Left kidney (tissue), 2 donors: ENCODE data around the gene CARD19. TPM values are rescaled to one million over a fixed set of nuclear protein-coding genes. Genes with fewer than 3 reads are reported as not detected.
"Not testable (repeated sequence)": the region's sequence is repeated elsewhere in the genome, so short reads cannot be mapped to it uniquely, and the experiment has no call there.

Experiments used
- DNase-seq: peaks from one replicate; pipeline ENCODE4 v3.0.0-alpha.2; 2013
- polyA plus RNA-seq: library from polyadenylated mRNA; unstranded; fragments of 120-200 nt; gene quantifications from one replicate; pipeline ENCODE4 v1.2.1, GENCODE V29; 2013; ENCODE audit not compliant: insufficient read length

CARD19 gene
- polyA plus RNA-seq, 1 donor: 16.3 TPM

- no peak for DNase-seq
Measured at GRCh38 chr9:93131599-93132286, 35.7 kb downstream of the CARD19 start.

- DNase-seq: no peak
Measured at GRCh38 chr9:93132287-93132927, 36.4 kb downstream of the CARD19 start.

GRCh38 chr9:93132946-93133680, 37.1 kb downstream of the CARD19 start:
- no peak for DNase-seq

GRCh38 chr9:93133681-93134014, 37.6 kb downstream of the CARD19 start:
- DNase-seq: peak; percentile 68

DNA sequence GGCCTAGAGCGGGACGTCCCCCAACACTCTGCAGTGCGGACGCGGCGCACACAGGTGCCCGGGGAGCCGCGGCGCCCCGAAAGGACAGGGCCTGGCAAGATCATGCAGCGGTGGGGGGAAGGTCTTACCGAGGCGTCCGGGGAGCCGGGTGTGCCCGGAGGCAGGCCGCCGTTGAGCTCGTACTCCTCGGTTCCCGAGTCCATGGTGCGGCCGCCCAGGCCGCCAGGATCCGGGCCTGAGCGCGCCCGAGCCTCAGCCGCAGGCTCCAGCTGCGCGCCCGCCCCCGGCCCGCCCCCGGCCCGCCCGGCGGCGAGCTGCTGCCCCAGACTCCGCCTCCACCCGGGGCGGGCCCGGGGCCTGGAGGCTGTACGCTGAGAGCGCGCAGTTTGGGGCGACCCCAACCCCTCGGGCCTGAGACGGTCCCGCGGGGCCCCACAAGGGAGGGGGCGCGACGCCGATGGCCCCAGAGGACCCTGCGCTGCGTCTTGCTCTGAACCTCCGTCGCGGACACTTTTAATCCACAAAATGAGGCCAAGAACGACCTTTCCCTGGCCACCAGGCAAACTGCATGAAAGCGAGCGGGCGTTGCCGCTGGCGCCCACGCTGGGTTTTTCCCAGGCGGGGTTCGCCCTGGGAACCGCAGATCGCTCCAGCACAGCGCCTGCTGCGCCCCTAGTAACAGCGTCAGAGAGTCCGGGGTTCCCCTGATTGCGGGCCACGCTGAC, 38.2 kb downstream of the CARD19 start, which contains the start of gene NINJ1:
NINJ1 (minus strand) TSS at position 237 of the 725 bp plus-strand sequence; CDS start at position 203, 34 bp downstream.
- peak; percentile 72 for DNase-seq

DNA sequence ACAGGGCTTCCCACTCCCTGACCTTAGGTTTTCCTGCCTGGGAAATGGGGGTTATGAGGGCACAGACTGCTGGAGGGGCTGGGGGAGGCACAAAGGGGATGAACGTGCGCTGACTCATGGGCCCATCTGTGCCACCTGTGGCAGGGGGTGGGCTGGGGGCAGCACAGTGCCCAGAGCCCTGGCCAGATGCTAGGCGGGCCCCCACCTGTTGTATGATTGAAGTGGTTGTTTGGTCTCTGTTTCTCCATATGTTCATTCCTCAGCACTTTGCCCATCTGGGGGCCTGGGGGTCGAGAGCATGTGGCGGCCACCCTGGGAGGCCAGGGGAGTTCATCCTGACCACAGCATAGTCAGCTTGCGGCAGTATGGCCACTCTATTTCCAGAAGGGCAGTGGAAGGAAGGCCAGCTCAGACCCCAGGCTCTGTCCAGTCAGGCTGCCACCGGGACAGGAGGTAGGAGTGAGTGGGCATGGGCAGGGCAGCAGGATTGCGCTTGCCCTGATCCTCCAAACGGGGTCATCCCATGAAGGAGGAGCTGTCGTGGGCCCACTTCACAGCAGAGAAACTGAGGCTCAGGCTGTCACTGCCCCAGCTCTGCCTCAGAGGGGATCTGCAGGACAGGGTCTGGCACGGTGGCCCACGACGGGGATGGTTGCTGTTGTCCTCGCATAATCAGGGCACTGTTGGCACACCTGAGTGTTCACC, 38.9 kb downstream of the CARD19 start:
- no peak for DNase-seq

DNA sequence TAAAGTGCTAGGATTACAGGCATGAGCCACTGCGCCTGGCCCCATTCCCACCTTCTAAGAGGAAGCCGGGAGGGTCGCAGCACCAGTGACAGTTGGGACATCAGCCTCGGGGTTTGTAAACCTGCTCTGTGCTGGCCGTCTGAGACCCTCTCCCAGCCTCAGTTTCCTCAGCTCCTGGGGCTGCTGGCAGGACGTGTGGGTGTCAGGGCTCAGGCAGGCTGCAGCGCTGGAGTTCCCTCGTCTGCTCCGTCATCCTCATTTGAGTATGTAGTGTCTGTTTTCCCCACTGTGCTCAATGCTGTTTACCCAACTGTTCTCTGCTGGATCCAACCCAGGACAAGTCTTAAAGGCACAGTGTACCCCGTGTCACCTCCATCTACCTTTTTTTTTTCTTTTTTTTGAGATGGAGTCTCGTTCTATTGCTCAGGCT, 40.0 kb downstream of the CARD19 start:
- DNase-seq: no peak

DNA sequence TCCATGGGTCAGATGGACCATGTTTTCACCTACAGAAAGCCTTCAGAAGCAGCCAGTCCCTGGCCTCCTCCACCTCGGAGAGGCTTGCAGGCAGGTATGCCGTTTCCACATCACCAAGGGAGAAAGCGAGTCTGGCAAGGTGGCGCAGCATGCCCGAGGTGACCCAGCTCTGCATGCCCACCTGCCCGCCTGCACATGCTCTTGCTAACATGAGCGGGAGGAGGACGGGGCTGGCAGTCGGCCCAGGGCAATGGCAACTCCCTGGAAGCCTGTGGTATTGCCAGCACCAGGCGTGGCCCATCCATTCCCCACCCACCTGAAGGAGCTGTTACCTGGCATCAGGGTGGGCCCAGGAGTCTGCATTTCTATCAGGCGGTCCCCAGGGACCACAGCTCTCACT, 41.3 kb downstream of the CARD19 start:
- no peak for DNase-seq

- DNase-seq: no peak
Measured at GRCh38 chr9:93138171-93138764, 42.3 kb downstream of the CARD19 start.

- no peak for DNase-seq
Measured at GRCh38 chr9:93139365-93140182, 43.6 kb downstream of the CARD19 start.

GRCh38 chr9:93141771-93142483, 45.9 kb downstream of the CARD19 start:
- no peak for DNase-seq

DNA sequence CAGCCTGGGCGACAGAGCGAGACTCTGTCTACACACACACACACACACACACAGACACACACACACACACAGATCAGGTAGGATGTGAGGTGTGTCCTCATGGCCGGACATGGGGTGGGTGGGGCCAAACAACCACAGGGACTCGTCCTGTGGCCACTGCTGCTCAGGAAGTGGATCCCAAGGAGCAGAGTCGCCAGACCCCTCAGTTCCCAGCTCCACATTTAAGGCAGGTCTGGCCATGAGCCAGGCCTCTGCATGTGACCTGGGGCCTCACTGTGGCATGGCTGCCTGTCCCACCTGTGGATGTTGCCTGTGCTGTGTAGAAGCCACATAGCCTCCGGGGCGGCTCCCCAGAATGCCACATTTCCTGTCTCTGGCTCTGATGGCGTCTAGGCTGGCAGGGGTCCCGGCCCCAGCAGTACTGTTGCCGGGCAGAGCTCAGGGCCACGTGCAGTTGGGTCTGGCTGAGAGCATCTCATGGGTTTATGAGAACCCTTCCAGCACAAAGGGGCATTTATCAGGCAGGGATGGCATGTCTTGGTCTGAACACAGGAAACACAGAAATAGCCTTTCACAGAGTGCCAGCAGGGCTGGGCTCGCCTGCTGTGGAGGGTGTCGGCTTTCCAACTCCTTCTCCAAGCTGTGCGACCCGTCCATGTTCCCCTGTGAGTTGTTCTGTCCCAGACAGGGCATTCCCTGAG, 48.0 kb downstream of the CARD19 start:
- no peak for DNase-seq

DNA sequence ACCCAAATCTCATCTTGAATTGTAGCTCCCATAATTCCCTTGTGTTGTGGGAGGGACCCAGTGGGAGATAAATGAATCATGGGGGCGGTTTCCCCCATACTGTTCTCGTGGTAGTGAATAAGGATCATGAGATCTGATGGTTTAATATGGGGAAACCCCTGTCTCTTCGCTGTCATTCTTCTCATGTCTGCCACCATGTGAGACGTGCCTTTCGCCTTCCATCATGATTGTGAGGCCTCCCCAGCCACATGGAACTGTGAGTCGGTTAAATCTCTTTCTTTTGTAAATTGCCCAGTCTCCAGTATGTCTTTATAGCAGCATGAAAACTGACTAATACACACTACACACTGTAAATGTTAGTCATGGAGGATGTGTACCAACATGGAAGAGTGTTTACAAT, 50.7 kb downstream of the CARD19 start:
- DNase-seq: not testable (repeated sequence)

GRCh38 chr9:93147632-93148031, 51.6 kb downstream of the CARD19 start:
- DNase-seq: no peak

DNA sequence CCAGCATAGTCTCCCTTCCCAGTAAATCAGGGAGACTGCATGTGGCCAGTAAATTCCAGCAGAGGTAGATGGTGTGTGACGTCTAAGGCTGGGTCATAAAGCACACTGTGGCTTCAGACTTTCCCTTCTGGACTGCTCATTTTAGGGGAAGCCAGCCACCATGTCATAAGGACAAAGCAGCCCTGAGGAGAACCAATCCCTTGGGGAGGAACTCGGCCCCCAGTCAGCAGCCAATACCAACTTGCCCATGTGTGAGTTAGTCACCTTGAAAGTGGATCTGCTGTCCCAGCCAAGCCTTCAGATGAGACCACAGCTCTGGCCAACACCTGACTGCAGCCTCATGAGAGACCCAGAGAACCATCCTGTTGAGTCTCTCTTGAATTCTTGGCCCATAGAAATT, 52.7 kb downstream of the CARD19 start:
- no peak for DNase-seq

DNA sequence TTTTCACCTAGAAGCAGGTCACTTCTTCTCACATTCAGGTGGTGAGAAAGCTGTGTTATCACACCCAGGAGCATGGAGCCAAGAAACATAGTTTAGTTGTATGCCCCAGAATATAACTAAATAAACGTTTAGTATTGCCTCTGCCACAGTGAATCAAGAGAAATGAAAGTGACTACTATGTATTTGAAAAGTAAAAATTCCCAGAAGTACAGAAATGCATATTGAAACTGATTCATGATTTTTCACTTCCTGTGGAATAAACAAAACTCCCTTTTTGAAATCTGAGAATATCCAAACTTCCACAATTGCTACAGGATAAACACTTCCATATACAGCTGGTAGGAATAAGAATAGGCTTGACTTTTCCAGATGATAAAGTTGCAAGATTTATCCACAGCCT, 53.3 kb downstream of the CARD19 start:
- DNase-seq: no peak

GRCh38 chr9:93151097-93151784, 55.2 kb downstream of the CARD19 start:
- DNase-seq: no peak

- no peak for DNase-seq
Measured at GRCh38 chr9:93154293-93154903, 58.4 kb downstream of the CARD19 start.
